ENCODE results near the gene KCTD17.

Gene KCTD17

DNA sequence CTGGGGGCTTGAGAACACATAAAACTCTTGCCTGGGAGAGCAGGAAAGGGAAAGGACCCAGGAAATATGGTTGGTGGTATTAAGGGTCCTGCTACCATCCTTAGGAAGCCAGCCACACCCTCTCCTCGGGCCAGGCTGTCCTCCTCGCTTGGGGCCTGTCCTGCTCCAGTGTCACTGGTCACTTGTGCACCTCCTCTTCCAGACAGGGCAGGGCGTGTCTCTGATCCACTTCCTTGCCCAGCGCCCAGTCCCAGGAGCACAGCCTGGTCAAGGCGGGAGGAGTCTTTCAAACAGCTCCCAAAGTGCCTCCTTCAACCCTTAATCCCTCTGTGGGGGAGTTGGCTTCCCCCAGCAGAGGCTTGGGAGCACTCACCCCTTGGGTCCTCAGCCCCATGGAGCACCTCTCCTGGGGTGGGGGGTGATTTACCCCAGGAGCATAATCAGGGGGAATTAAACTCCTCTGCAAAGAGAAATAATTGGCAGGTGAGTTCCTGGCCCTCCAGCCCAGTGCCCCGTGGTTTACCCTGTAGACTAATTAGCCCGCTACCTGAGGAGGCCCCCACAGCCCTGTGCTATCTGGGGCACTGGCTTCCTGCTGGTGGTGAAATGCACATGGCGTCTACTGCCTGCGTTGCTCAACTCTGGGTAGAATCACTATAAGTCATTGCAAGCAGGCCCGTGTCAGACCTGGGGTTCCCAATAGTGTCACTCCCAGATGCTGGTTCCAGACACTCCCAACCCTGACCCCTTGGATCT is 49.9 kb downstream of the KCTD17 start:
- no peak for DNase-seq (ENCODE audit: low read depth in 2 of 2, low spot score in 1 of 2)

GRCh38 chr22:37103151-37103550 is 51.6 kb downstream of the KCTD17 start:
- DNase-seq (ENCODE audit: low read depth in 2 of 2, low spot score in 1 of 2), result no peak

GRCh38 chr22:37103656-37104452 is 52.3 kb downstream of the KCTD17 start:
- DNase-seq (ENCODE audit: low read depth in 2 of 2, low spot score in 1 of 2), result no peak

DNA sequence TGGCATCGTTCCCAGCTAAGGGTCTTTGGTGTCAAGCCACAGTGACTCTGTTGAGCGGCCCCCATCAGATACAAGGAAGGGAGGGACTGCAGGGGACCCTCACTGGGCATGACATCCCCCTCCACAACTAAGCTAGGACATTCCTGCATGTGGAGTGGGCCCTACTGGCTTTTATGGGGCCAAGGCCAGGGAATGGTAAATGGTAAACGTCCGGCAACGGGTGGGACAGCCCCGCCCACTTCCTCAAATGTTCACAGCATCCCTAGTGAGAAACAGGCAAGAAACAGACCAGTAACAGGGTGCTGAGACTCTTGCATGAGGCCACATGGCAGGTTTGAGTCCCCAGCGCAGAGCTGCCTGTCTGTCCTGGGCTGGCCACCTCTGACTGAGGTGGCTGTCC is 53.6 kb downstream of the KCTD17 start:
- no peak for DNase-seq (ENCODE audit: low read depth in 2 of 2, low spot score in 1 of 2)

GRCh38 chr22:37105990-37106389 is 54.4 kb downstream of the KCTD17 start:
- no peak for DNase-seq (ENCODE audit: low read depth in 2 of 2, low spot score in 1 of 2)

DNA sequence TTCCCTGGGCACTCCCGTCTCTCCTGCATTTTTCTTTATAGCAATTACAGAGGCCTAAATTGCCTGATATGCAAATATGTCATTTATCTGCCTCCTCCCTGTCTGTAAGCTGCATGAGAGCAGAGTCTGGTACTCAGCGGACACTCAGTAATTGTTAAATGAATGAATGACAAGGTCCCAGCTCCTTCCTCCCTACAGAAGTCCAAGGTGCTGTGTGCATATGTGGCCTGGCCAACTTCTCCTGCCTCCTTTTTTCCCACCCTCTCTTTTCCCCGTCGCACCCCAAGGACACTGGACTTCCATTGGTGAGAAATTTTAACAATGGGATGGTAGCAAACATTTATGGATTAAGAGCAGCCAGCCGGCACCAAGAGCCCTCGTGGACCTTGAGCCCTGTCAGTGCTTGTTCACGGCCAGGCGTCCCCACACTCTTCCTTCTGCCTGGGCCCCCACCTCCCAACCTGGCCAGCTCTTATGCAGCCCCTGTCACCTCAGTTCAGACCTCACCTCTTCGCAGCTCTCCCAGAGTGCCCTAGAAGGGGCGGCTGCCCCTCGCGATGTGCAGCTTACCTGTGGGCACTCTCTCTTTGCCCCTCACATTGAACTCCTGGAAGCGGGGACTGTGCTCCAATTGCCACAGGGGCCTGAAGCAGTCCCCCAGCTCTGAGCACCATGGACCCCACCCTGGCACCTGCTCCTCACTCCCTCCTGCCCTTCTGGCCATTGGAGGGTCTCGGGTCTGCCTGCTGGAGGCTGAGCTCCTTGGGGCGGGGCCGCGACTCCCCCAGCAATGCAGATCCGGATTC is 56.5 kb downstream of the KCTD17 start:
- no peak for DNase-seq (ENCODE audit: low read depth in 2 of 2, low spot score in 1 of 2)

DNA sequence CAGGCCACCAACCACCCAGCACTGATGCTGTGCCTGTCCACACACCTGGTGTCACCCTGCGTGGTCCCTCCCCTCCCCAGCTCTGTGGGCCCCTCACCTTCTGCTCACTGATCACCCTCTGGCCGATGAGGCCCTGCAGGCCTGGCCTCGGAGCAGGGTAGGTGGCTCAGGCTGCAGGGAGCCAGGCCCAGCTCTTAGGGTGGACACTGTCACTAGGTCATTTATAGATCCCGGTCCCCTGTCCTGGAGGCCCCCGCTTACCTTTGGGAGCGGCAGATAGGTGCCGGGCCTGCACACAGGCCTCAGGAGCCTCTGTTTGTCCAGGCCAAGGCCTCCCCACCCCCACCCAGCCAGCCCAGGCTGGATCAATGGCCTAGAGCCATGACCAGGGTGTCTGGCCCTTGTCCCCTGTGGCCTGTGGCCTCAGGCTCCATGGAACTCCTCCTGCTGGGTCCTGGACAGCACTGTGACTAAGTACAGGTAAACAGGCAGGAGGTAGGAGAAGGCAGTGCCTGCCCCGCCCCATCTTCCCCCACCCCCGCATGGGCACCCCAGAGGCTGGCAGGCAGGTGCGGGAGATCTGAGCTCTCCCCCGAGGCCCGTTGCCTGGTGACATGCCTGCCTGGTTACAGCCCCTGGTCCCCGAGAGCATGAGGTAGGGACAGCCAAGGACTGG is 57.8 kb downstream of the KCTD17 start, which contains the start of gene TMPRSS6:
Gene TMPRSS6, minus strand, starts transcription at position 472 of the 676 bp plus-strand sequence. CDS start 6,296 bp downstream, outside the sequence.
- DNase-seq (ENCODE audit: low read depth in 2 of 2, low spot score in 1 of 2), result no peak

GRCh38 chr22:37111156-37111717 is 59.7 kb downstream of the KCTD17 start:
- no peak for DNase-seq (ENCODE audit: low read depth in 2 of 2, low spot score in 1 of 2)

- no peak for DNase-seq (ENCODE audit: low read depth in 2 of 2, low spot score in 1 of 2)
Observed at GRCh38 chr22:37112084-37112728, 60.7 kb downstream of the KCTD17 start.
